ENCODE measurements around the gene PPP1R12B.
A peak's percentile ranks its signal among the peaks of the same experiment; 100 is the strongest.
"Not testable (repeated sequence)": the region's sequence is repeated elsewhere in the genome, so short reads cannot be mapped to it uniquely, and the experiment has no call there.

The PPP1R12B gene

DNA sequence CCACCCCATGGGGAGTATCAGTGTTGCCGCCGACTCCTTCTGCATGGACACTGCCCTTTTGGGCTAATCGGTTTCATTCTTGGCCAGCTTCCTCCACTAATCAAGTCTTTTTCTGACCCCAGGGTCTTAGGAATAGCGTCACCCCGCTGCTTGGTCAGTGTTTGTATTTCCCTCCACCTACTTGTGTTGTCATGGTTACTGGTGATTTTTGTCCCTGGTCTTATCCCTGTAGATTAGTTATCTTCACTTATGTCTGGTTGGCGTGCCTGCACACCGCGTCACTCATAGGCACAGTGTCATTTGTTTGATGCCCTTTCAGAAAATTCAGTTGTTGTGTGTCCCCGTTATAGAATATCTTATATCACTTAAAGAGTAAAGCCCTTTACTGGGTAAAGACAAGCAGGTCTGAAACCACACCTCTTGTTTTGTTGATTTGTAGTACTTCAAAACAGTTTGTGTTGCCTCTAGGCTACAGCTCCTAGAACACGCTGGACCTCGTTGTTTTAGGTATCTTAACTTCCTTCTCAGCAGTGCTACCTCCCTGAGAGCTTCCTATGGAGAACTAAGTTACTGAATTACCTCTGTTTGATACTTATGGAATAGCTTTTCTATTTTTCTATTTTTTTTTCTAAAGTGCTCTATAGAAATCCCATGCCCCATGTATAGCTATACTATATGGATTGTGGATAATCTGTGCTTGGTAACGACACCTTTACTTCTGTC is 868 bp downstream of the PPP1R12B start:
- peak; percentile 88 for DNase-seq (ENCODE audit: low spot score)

DNA sequence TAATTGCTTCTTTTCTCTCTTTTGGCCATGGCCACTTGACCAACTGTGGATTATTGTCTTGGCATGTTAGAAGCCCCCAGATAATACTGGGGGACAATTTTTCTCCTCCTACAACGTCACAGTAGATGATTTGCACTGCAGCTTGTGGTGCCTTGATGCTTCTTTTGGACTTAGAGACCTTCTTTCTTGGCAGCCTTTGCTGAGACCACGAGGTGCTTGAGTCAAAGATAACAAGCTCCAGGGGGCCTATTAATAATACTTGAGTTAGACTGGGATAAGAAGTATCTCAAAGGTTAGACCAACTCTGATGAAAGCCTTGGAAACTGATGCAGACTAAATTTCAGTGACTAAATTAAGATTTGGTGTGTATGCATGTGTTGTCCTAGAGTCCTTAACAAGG is 3.2 kb downstream of the PPP1R12B start:
- no peak for DNase-seq (ENCODE audit: low spot score)

DNA sequence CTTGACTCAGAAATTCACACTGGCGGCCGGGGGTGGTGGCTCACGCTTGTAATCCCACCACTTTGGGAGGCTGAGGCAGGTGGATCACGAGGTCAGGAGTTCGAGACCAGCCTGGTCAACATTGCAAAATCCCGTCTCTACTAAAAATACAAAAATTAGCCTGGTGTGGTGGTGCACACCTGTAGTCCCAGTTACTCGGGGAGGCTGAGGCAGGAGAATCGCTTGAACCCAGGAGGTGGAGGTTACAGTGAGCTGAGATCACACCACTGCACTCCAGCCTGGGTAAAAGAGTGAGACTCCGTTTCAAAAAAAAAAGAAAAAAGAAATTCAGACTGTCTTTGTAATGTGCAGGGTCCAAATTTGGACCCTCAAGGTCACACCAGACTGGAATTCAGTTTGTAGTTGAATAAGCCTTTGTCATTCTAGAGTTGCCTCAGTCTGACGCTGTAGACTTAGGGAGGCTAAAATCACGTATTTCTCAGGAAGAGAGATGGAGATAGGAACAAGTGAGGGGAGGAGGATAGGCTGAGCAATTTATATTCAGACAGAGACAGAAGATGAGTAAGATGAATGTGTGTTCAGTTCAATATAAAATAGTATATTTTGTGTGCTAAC is 4.2 kb downstream of the PPP1R12B start:
- DNase-seq (ENCODE audit: low spot score) = not testable (repeated sequence)

DNA sequence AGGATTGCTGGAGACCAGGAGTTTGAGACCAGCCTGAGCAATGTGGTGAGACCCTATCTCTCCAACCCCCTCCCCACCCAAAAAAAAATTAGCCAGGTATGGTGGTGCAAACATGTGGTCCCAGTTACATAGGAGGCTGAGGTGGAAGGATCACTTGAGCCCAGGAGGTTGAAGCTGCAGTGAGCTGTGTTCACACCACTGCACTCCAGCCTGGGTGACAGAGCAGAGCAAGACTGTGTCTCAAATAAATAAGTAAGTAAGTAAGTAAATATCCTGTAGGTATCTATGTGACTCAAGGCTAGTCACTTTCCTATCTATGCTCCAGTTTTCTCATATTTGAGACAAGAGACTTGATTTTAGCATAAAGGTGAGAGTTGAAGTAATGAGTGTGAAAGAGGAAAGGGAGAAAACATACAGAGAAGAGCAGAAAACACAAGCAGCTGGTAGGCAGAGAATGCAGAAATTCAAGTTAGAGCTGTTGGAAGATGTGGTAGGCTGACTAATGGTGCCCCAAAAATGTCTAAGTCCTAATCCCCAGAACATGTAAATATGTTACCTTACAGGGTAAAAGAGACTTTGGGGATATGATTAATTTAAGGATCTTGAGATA is 7.5 kb downstream of the PPP1R12B start:
- DNase-seq (ENCODE audit: low spot score) = no peak

DNA sequence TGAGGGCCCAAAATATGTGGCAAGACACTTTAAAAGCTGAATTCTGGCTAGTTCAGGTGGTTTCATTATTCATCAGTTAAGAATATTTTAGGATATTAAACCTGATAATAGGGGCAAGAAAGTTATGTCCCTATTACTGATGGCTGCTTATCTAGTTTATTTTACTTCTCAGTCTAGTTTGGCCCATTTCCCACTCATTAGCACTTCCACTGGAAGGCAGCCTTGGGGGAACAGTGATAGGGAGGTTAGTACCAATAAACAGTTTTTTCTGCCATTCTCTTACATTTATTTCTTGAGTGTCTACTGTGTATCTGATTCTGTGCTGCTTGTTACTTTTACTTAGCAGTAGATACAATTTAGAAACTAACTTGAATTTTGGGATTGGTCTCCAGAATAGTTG is 9.0 kb downstream of the PPP1R12B start:
- no peak for DNase-seq (ENCODE audit: low spot score)

DNA sequence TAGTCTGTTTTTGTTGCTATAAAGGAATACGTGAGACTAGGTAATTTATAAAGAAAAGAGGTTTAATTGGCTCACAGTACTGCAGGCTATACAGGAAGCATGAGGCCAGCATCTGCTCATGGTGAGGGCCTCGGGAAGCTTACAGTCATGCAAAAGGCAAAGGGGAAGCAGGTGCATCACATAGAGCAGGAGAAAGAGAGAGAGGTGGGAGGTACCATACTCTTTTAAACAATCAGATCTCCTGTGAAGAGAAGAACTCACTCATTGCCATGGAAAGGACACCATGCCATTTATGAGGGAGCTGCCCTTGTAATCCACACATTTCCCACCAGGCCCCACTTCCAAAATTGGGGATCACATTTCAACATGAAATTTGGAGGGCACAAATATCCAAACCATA is 12.7 kb downstream of the PPP1R12B start:
- DNase-seq (ENCODE audit: low spot score) = no peak

DNA sequence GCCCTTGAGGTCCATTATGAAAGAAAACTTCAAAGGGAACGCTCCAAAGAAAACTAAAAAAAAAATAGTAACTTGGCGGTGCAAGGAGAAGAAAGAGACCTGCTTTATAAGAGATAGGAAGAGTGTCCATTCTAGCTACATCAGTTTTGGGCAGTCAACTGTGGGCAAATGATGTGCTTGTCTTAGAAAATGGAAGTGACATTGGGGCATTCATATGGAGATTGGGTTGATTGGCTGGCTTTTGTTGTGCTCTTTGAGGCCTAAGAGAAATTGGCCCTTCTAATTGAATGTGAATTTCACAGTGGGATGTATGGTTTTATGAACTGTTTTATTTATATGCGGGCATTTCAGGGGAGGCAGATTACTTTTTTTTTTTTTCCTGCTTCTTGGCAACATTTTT is 13.2 kb downstream of the PPP1R12B start:
- no peak for DNase-seq (ENCODE audit: low spot score)

DNA sequence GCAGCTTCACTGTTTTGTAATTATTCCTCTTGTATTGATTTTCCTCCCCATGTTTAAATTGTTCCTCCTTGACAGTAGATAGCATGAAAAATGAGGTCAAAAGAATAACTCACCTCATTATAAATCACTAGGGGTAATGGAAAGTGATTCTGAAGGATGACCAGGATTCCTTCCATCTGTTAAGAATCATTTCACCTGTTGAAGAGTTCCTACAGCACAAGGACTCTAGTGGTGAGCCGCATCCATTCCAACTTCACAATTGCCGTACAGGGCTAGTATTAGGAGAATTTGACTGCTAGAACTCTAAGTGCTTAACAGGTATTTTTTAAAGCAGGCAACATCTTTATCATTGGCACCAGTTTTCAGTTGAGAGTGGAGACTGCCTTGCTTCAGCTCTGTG is 13.7 kb downstream of the PPP1R12B start:
- no peak for DNase-seq (ENCODE audit: low spot score)

DNA sequence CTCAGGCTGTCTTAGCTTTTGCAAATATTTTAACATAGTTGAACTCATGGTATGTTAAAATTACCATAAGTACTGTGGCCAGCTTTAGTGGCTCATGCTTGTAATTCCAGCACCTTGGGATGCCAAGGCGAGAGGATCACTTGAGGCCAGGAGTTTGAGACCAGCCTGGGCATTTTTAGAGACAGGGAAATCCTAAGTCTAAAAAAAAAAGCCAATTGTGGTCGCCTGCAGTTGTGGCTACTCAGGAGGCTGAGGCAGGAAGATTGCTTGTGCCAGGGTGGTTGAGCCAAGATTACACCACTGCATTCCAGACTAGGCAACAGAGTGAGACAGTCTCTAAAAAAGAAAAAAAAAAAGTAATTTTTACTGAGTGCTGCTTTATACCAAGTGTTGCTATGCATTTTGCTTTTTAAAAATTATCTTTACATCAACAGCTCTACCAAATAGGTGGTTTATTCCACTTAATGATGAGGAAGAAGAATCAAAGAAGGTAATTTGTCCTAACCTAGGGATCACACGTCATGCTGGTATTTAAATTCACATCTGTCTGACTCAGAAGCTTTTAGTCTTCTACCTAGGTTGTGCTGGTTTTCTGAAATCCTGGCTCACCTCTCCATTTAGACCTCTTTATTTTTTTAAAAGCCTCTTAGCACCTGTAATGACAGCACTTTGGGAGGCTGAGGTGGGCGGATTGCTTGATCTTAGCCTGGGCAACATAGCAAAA is 16.8 kb downstream of the PPP1R12B start:
- no peak for DNase-seq (ENCODE audit: low spot score)

DNA sequence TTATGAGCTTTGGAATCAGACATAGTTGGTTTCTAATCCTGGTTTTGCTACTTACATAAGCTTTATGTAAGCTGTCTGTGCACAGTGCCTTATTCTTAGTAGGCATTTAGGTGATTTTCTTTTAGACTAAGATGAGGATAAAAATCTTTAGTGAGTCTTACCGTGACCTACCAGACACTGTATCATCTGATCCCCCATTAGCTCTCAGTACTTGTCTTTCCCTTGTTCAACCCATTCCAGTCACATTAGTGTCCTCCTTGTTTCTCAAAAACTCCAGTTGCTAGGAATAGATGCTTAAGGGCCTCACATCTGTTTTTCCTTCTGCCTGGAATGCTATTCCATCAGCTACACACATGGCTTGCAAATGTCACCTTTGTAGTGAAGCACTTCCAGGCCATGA is 18.8 kb downstream of the PPP1R12B start:
- no peak for DNase-seq (ENCODE audit: low spot score)

DNA sequence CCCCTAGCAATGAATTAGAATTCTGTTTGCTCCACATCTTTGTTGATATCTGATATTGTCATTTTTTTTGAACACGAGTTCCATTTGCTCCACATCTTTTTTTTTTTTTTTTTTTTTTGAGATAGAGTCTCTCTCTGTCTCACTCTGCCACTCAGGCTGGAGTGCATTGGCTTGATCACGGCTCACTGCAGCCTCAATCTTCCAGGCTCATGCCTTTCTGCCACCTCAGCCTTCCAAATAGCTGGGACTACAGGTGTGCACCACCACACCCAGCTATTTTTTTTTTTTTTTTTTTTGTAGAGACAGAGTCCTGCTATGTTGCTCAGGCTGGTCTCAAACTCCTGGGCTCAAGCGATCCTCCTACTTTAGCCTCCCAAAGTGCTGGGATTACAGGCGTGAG is 22.4 kb downstream of the PPP1R12B start:
- not testable (repeated sequence) for DNase-seq (ENCODE audit: low spot score)

DNA sequence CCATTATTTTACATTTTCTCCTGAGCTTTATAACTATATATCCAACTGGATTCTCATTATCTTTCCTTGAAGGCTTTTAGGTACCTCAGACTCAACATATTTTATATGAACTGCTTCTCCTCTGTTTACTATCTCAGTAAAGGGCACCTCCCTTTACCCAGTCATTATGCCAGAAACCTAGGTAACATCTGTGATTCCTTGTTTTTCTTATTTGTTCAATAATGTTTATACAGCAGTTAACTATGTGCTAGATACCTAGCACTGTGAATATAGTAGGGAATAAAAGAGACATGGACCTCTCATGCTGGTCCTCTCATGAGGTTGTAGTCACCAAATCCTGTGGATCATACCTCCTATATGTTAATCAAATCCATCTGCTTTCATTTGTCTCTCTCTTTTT is 25.6 kb downstream of the PPP1R12B start:
- DNase-seq (ENCODE audit: low spot score) = no peak

DNA sequence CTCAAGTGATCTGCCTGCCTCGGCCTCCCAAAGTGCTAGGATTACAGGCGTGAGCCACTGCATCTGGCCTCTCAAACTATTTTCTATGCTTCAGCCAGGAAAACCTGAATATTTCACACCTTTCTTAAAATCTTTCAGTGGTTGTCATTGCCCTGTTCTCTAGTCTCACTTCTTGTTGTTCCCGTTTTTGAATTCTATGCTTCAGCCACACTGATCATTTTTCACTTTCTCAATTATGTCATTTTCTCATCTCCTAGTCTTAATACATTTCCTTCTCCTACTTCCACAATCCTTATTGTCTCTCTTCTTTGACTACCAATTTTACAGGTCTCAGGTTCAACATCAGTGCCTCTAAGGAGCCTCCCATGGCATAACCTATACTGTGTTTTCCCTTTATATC is 26.7 kb downstream of the PPP1R12B start:
- not testable (repeated sequence) for DNase-seq (ENCODE audit: low spot score)

DNA sequence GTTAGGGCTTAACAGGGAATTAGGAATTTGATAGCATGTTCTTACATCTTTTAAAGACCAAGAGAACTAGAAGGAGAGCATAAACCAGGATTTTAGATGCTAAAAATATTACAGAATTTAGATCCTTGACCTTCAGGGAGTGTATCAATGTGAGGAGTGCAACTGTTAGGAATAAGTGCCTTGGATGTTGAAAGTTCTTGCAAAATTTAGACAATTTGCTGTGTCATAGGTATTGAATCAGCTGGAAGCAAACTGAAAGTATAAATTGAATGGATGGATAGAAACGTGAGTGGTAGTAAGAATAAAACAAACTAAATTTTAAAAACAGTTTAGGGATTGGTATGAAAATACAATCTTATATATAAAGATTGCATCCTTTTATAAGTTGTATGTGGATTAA is 27.7 kb downstream of the PPP1R12B start:
- no peak for DNase-seq (ENCODE audit: low spot score)

DNA sequence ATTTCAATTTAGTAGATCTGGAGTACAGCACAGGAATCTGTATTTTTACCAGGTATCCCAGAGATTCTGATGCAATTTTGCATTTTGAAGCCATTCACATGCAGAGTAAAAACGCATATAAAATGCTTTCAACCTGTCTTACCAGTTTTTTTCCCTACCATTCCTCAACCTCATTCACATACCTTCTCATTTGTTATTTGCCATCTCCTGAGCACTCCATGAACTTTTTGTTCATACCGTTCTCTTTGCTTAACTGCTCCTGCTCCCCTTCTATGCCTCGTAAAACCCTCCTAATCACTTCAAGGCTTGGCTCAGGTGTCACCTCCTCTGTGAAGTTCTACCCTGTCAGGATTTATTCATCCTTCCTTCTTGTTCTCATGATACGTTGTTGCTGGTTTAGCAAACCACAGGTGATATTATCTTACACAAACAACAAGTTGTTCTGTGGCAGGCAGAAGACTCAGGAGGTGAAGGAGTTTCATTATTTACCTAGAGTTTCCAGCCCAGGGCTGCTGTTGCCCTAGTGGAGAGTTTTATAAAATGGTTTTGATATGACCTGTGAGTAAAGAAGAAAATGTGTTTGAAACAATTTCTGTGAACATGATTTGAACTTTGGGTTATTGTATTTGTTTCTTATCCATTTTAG is 31.5 kb downstream of the PPP1R12B start:
- DNase-seq (ENCODE audit: low spot score) = not testable (repeated sequence)

DNA sequence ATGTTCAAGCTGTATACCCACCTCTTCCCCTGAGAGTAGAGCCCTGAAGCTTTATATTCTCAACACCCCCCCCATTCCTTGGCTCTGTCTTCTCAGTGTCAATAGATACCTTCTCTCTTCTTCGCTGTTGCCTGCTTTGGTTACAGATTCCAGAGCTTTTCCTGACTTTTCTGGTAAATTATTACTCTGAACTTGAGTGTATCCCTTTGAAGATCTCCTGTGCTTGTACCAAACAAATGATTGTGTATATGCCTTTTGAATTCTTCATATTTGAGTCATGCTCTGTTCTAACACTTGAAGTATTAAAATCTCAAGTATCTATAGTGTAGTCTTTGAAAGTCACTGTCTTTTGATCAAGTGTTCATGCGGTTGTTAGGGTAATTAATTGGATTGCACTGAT is 32.0 kb downstream of the PPP1R12B start:
- not testable (repeated sequence) for DNase-seq (ENCODE audit: low spot score)

DNA sequence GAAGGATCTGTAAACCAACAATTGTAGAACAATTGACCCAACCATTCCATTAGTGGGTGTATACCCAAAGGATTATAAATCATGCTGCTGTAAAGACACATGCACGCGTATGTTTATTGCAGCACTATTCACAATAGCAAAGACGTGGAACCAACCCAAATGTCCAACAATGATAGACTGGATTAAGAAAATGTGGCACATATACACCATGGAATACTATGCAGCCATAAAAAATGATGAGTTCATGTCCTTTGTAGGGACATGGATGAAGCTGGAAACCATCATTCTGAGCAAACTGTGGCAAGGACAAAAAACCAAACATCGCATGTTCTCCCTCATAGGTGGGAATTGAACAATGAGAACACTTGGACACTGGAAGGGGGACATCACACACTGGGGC is 33.4 kb downstream of the PPP1R12B start:
- DNase-seq (ENCODE audit: low spot score) = not testable (repeated sequence)

DNA sequence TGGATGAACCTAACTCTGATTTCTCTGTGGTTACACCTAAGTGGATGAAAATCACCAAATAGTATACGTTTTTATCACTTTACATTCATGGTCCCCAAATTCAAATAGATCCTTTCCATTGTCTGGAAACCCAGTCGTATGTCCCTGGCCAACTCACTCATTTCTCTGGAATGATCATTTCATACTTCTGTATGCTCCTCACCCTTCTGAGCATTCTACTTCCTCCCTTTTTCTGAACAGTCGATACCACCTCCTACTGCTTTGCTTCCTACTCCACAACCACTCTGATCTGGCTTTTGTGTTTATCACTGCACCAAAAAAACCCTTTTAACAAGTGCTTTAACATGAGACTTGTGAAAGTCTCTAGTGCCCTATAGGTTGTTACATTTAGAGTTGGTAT is 47.3 kb downstream of the PPP1R12B start:
- DNase-seq (ENCODE audit: low spot score) = not testable (repeated sequence)

DNA sequence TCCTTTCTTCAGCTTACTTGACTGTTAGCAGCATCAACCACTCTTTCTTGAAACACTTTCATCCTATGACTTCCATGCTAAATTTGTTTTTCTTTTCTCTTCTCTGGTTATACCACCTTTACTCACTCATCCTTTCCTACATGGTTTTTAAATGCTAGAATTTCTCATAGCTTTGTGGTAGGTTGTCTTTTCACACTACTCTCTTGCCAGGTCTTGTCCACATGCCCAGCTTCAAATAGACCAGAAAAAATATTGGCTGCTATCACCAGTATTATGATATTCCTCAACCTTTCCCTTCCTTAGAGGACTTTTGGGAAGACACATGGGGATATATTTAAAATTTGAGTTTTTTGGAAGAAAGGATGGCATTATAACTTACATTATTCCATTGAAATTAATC is 48.8 kb downstream of the PPP1R12B start:
- DNase-seq (ENCODE audit: low spot score) = no peak

DNA sequence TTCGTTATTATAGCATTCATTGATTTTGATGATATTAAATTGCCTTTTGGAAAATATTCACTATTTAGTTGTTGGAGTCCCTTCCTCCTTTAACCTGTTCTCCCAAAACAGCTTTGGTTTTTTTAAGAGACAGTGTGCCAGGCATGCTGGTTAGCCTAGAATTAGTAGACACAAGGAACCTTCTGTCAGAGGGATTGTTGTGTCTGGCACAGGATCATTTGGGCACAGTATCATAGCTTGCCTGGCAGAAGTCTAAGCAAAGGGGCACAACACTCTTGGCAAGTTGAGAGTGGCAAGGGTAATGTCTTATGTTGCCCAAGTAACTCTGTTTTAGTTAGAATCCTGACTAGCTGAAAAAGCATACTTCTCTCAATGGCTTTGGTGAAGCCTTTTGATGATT is 49.9 kb downstream of the PPP1R12B start:
- DNase-seq (ENCODE audit: low spot score) = not testable (repeated sequence)

DNA sequence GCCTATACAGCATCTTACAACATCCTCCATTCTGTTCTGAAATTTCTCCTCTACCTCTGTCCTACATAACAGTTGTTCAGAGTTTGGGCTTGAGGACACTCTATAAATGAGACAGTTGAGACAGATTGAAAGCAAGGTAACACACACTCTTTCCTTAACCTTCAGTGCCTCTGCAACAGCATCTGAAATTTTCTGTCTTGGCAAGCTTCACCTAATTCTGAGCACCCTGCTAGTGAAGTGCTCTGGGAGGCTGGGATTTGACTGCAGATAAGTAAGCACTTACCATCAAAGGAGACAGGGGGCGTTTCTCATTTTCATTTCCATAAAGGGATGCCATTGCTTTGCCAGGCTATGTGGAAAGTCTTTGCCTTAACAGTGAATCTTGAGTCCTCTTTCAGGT is 53.3 kb downstream of the PPP1R12B start:
- not testable (repeated sequence) for DNase-seq (ENCODE audit: low spot score)

DNA sequence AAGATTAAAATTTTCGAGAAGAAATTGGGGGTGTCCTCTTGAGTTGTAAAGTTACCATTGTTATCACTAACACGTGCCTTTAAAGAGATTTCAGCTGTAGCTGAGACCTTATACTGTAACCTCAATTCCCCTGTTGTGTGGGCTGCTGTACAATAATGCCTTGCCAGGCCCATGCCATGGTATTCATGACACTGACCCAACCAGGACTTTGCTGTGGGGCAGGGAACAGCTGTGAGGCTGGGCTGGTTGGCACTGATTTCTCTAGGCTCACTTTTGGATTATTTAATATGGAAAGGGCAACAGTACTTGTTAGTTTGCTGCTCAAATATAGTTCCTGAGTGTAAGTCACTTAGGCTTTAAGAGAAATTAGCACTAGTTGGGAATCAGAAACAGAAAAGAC is 54.9 kb downstream of the PPP1R12B start:
- not testable (repeated sequence) for DNase-seq (ENCODE audit: low spot score)
